ENCODE results near the gene SIX2. TPM values are rescaled to one million over a fixed set of nuclear protein-coding genes. Genes with fewer than 3 reads are reported as not detected.

Gene SIX2
- total and polyA plus RNA-seq, 7 experiments from 2014 or later, result not detected

DNA sequence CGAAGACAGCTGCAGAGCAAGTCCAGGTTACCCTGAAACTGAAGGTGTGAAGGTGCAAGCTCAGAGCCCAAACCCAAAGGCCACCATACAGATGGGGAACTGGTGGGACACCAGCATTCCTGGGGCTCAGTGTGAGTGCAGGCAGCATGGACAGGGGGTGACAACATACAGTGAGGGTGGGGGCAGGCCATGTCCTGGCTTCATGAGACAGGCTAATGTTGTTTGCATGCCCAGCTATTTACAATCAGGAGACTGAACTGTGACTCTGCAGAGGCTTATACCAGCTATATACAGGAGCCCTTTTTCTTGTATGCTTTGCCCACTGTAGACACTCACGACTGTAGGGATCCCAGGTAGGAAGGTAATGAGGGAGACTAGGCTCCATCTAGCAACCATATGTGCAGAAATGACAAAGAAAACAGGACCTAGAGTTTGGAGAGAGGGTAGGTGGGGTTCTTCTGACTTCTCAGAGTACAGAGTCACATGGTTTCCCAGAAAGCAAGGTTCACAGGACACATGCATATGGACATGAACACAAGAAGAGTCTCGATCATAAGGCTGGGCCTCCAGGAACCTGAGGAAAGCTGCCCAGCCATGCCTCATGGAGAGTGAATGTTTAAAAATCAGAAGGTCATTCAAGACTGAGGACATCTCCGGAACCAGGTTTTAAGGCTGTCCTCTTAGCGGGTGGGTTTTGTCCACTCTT, 41.4 kb downstream of the SIX2 start:
- POLR2A ChIA-PET, result no interaction called here
- Mint-ChIP-seq H3K4me1 (peaks cover 0 to 5% (median 0%) of the 10 kb centered on the region in 7 donors), H3K27ac (no peak overlapping the region), H3K36me3 (no peaks in the 10 kb centered on the region), H3K9me3 (no peaks in the 10 kb centered on the region), H3K4me3 (no peak overlapping the region), H3K27me3 (peaks cover 11 to 38% (median 25%) of the 10 kb centered on the region in 5 donors)
- no peaks in the 10 kb centered on the region for H3K36me3 ChIP-seq (ENCODE audit: control insufficient read depth in 2 of 3, insufficient read depth in 3 of 3, low read length in 3 of 3)
- no peaks in the 10 kb centered on the region for H3K4me1 ChIP-seq (ENCODE audit: control insufficient read depth in 2 of 2, insufficient read depth in 2 of 2, low read length in 2 of 2)
- no peak overlapping the region for H3K4me3 ChIP-seq (ENCODE audit: low read length)
- ATAC-seq (no peak), DNase-seq (no peak)
- H3K27ac ChIP-seq (ENCODE audit: low read depth, low read length), result no peak overlapping the region
- H3K9me3 ChIP-seq (ENCODE audit: control insufficient read depth in 2 of 3, low read length in 3 of 3), result no peaks in the 10 kb centered on the region
- intact Hi-C loops (cut with micrococcal nuclease), result no loop called here
- CTCF ChIA-PET, result interaction anchor here (0.6 kb wide), 1 partner anchor 916 kb away, joined by 3 read pairs; no protein-coding TSS in a partner anchor
- no peaks in the 10 kb centered on the region for H3K27me3 ChIP-seq (ENCODE audit: control insufficient read depth in 2 of 2, insufficient read depth in 2 of 2, low read length in 2 of 2)

DNA sequence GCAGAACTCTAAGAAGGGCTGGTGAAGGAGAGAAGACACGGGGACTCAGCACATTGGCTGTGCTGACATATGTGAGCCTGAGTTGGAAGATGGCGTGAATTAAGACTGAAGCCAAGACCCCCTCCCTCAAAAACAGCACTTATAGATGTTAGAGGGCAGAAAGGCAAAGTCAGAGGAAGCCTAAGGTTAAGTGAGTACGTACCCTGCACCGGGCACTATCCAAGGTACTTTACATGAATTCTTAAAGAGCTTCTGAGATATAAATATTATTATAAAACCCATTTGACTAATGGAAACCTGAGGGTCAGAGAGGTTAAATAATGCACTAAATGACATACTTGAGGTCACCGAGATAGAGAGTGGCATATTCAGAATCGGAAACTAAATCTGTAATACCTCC, 42.2 kb downstream of the SIX2 start:
- Histone ChIP-seq H3K27me3 (ENCODE audit: control insufficient read depth in 2 of 2, insufficient read depth in 2 of 2, low read length in 2 of 2) (no peaks in the 10 kb centered on the region), H3K36me3 (ENCODE audit: control insufficient read depth in 2 of 3, insufficient read depth in 3 of 3, low read length in 3 of 3) (no peaks in the 10 kb centered on the region), H3K27ac (ENCODE audit: low read depth, low read length) (no peak overlapping the region), H3K4me3 (ENCODE audit: low read length) (no peak overlapping the region), H3K9me3 (ENCODE audit: control insufficient read depth in 2 of 3, low read length in 3 of 3) (no peaks in the 10 kb centered on the region), H3K4me1 (ENCODE audit: control insufficient read depth in 2 of 2, insufficient read depth in 2 of 2, low read length in 2 of 2) (no peaks in the 10 kb centered on the region)
- H3K9me3 Mint-ChIP-seq, result no peaks in the 10 kb centered on the region
- intact Hi-C loops (cut with micrococcal nuclease), result no loop called here
- ChIA-PET POLR2A (no interaction called here), CTCF (no interaction called here)
- H3K27me3 Mint-ChIP-seq, result peaks cover 11 to 39% (median 26%) of the 10 kb centered on the region in 5 donors
- H3K27ac Mint-ChIP-seq, result no peak overlapping the region
- no peaks in the 10 kb centered on the region for H3K4me1 Mint-ChIP-seq
- H3K36me3 Mint-ChIP-seq, result no peaks in the 10 kb centered on the region
- no peak for DNase-seq
- H3K4me3 Mint-ChIP-seq, result no peak overlapping the region
- no peak for ATAC-seq

DNA sequence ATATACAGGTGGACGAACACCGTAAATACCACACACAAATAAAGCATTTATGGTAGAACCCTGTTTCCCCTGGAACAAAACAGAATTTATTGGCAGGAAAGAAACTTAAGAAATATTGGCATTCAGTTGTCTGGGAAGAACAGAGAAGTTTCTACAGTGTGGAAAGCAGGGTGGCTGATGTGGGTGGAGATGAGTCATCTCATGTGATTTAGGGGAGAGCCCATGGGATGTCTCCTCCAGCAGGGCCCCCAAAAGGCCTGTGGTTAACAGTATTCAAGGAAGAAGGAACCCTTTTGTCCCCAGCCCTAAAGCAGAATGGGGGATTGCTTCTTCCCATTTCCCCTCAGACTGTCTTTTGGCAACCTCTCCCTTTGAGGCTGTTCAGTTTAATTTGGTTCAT, 43.6 kb downstream of the SIX2 start:
- ChIA-PET POLR2A (no interaction called here), CTCF (no interaction called here)
- DNase-seq (no peak), ATAC-seq (no peak)
- H3K4me3 Mint-ChIP-seq, result no peak overlapping the region
- H3K36me3 Mint-ChIP-seq, result no peaks in the 10 kb centered on the region
- Histone ChIP-seq H3K4me3 (ENCODE audit: low read length) (no peak overlapping the region), H3K27ac (ENCODE audit: low read depth, low read length) (no peak overlapping the region), H3K4me1 (ENCODE audit: control insufficient read depth in 2 of 2, insufficient read depth in 2 of 2, low read length in 2 of 2) (no peaks in the 10 kb centered on the region), H3K9me3 (ENCODE audit: control insufficient read depth in 2 of 3, low read length in 3 of 3) (no peaks in the 10 kb centered on the region), H3K27me3 (ENCODE audit: control insufficient read depth in 2 of 2, insufficient read depth in 2 of 2, low read length in 2 of 2) (no peaks in the 10 kb centered on the region), H3K36me3 (ENCODE audit: control insufficient read depth in 2 of 3, insufficient read depth in 3 of 3, low read length in 3 of 3) (no peaks in the 10 kb centered on the region)
- peaks cover 11 to 41% (median 24%) of the 10 kb centered on the region in 5 donors for H3K27me3 Mint-ChIP-seq
- H3K27ac Mint-ChIP-seq, result no peak overlapping the region
- intact Hi-C loops (cut with micrococcal nuclease), result no loop called here
- no peaks in the 10 kb centered on the region for H3K9me3 Mint-ChIP-seq
- no peaks in the 10 kb centered on the region for H3K4me1 Mint-ChIP-seq

DNA sequence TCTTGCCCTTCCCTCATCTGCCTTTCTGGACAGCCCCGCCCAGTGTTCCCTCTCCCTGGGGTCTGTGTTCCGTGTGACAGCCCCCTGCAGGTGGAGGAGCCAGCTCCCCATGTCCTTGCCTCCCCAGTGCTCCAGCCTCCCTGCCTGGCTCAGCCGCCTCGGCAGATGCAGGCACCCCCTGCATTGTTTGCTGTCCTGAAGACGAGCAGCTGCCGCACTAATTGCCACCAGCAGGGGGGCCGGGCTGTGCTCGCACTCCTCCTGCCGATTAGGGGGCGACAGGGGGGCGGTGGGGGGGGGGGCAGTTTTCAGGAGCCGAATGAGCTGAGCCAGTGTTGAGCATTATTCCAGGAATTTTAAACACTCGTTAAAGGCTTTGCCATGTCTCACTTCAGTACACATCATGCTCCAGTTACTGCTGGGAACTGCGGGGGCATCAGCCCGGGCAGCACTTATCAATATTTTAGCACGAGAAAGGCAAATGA, 44.5 kb downstream of the SIX2 start:
- H3K36me3 Mint-ChIP-seq, result no peaks in the 10 kb centered on the region
- CTCF ChIA-PET, result interaction anchor here (0.6 to 0.7 kb wide), 2 partner anchors 9 to 879 kb away, joined by 3 read pairs; no protein-coding TSS in a partner anchor
- POLR2A ChIA-PET, result no interaction called here

DNA sequence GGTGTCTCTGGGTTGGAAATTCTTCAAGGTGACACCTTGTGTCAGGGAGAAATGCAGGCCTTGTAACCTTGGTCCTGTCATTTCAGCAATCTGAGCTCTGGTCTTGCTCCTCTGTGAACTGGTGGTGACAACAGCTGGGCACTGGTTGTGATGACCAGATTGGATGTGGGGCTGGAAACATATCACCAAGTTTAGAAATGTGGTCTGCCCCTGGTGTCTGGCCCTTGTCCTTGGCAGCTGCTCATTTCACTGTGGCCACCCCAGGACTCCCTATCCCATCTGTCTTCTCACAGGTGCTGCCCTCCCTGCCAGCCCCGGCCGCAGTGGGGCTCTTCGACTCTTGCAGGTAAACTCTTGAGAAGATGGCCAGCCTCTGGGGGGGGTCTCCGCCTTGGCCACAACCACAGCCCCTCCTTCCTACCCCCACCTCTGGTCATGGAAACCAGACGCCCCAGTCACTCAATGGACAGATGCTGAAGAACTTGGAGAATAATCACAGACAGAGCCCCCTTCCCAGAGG, 47.0 kb downstream of the SIX2 start:
- no peak overlapping the region for H3K27ac ChIP-seq (ENCODE audit: low read depth, low read length)
- intact Hi-C loops (cut with micrococcal nuclease), result no loop called here

More for the DNA sequence above, 44.5 kb downstream of the SIX2 start:
- H3K27me3 Mint-ChIP-seq, result peaks cover 10 to 41% (median 25%) of the 10 kb centered on the region in 5 donors
- ATAC-seq (no peak), DNase-seq (no peak)
- H3K9me3 Mint-ChIP-seq, result no peaks in the 10 kb centered on the region
- H3K4me3 Mint-ChIP-seq, result no peak overlapping the region
- no peak overlapping the region for H3K27ac ChIP-seq (ENCODE audit: low read depth, low read length)
- no peak overlapping the region for H3K27ac Mint-ChIP-seq
- no peaks in the 10 kb centered on the region for H3K36me3 ChIP-seq (ENCODE audit: control insufficient read depth in 2 of 3, insufficient read depth in 3 of 3, low read length in 3 of 3)
- H3K4me1 Mint-ChIP-seq, result no peaks in the 10 kb centered on the region
- intact Hi-C loops (cut with micrococcal nuclease), result no loop called here
- no peaks in the 10 kb centered on the region for H3K4me1 ChIP-seq (ENCODE audit: control insufficient read depth in 2 of 2, insufficient read depth in 2 of 2, low read length in 2 of 2)
- no peaks in the 10 kb centered on the region for H3K9me3 ChIP-seq (ENCODE audit: control insufficient read depth in 2 of 3, low read length in 3 of 3)
- H3K27me3 ChIP-seq (ENCODE audit: control insufficient read depth in 2 of 2, insufficient read depth in 2 of 2, low read length in 2 of 2), result no peaks in the 10 kb centered on the region
- H3K4me3 ChIP-seq (ENCODE audit: low read length), result no peak overlapping the region

DNA sequence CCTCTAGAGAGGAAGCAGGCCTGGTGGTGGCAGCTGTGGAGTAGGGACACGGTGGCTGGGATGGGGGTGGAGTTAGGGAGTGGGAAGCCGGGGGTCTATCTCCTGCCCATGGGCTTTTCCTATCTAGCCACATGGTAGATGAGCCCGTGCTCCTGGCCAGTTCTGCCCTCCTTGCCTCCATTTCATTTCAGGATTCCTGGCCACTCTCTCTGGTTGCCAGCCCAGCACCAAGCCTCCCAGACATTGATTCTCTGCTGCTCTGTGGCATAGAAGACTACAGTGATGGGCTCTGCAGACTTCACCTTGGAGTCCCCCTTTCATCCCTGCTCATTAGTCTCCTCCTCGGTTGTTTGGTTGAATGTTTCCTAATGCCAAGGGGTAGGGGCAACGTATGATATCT, 48.4 kb downstream of the SIX2 start:
- no peak overlapping the region for H3K27ac Mint-ChIP-seq
- ATAC-seq (no peak), DNase-seq (no peak)
- no peaks in the 10 kb centered on the region for H3K4me1 ChIP-seq (ENCODE audit: control insufficient read depth in 2 of 2, insufficient read depth in 2 of 2, low read length in 2 of 2)
- peaks cover 0 to 2% (median 1%) of the 10 kb centered on the region in 7 donors for H3K4me1 Mint-ChIP-seq
- no peaks in the 10 kb centered on the region for H3K36me3 ChIP-seq (ENCODE audit: control insufficient read depth in 2 of 3, insufficient read depth in 3 of 3, low read length in 3 of 3)
- no peaks in the 10 kb centered on the region for H3K9me3 Mint-ChIP-seq
- H3K9me3 ChIP-seq (ENCODE audit: control insufficient read depth in 2 of 3, low read length in 3 of 3), result no peaks in the 10 kb centered on the region
- ChIA-PET CTCF (no interaction called here), POLR2A (no interaction called here)
- no peaks in the 10 kb centered on the region for H3K27me3 ChIP-seq (ENCODE audit: control insufficient read depth in 2 of 2, insufficient read depth in 2 of 2, low read length in 2 of 2)
- intact Hi-C loops (cut with micrococcal nuclease), result no loop called here
- H3K4me3 Mint-ChIP-seq, result no peak overlapping the region
- H3K27ac ChIP-seq (ENCODE audit: low read depth, low read length), result no peak overlapping the region
- peaks cover 31 to 61% (median 42%) of the 10 kb centered on the region in 5 donors for H3K27me3 Mint-ChIP-seq
- no peak overlapping the region for H3K4me3 ChIP-seq (ENCODE audit: low read length)
- no peaks in the 10 kb centered on the region for H3K36me3 Mint-ChIP-seq

More for the DNA sequence above, 47.0 kb downstream of the SIX2 start:
- ATAC-seq (no peak), DNase-seq (no peak)
- H3K36me3 ChIP-seq (ENCODE audit: control insufficient read depth in 2 of 3, insufficient read depth in 3 of 3, low read length in 3 of 3), result no peaks in the 10 kb centered on the region
- H3K36me3 Mint-ChIP-seq, result no peaks in the 10 kb centered on the region
- H3K9me3 ChIP-seq (ENCODE audit: control insufficient read depth in 2 of 3, low read length in 3 of 3), result no peaks in the 10 kb centered on the region
- ChIA-PET POLR2A (no interaction called here), CTCF (interaction anchor here (0.6 to 0.7 kb wide), 2 partner anchors 489 to 635 kb away, joined by 5 to 8 read pairs; no protein-coding TSS in a partner anchor)
- no peaks in the 10 kb centered on the region for H3K4me1 ChIP-seq (ENCODE audit: control insufficient read depth in 2 of 2, insufficient read depth in 2 of 2, low read length in 2 of 2)
- H3K9me3 Mint-ChIP-seq, result no peaks in the 10 kb centered on the region
- H3K27me3 Mint-ChIP-seq, result peaks cover 21 to 57% (median 36%) of the 10 kb centered on the region in 5 donors
- H3K4me3 Mint-ChIP-seq, result no peak overlapping the region
- no peak overlapping the region for H3K27ac Mint-ChIP-seq
- no peak overlapping the region for H3K4me3 ChIP-seq (ENCODE audit: low read length)
- H3K27me3 ChIP-seq (ENCODE audit: control insufficient read depth in 2 of 2, insufficient read depth in 2 of 2, low read length in 2 of 2), result no peaks in the 10 kb centered on the region
- no peaks in the 10 kb centered on the region for H3K4me1 Mint-ChIP-seq

DNA sequence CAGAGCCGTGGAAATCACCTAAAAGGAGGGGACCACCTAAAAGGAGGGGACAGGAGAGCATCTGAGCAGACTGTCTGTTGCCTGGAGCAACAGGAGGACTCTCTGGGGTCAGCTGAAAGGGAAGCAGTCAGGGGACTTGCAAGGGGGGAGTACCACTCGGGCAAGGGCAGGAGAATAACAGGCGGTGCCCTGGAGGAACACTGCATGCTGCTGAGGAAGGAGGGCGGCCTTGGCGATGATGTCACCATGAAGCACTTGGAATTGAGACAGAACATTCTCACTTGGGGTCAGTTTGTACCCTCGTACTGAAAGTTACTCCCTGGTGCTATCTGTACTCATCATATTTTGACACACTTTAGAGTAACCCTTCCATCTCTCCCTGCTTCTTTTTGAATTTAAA, 49.4 kb downstream of the SIX2 start:
- H3K27ac ChIP-seq (ENCODE audit: low read depth, low read length), result no peak overlapping the region
- no peaks in the 10 kb centered on the region for H3K9me3 ChIP-seq (ENCODE audit: control insufficient read depth in 2 of 3, low read length in 3 of 3)
- no peak overlapping the region for H3K4me3 ChIP-seq (ENCODE audit: low read length)
- no peaks in the 10 kb centered on the region for H3K27me3 ChIP-seq (ENCODE audit: control insufficient read depth in 2 of 2, insufficient read depth in 2 of 2, low read length in 2 of 2)
- Mint-ChIP-seq H3K4me1 (peaks cover 5 to 10% (median 7%) of the 10 kb centered on the region in 7 donors), H3K27ac (no peak overlapping the region), H3K4me3 (no peak overlapping the region), H3K27me3 (peaks cover 32 to 65% (median 45%) of the 10 kb centered on the region in 5 donors), H3K9me3 (no peaks in the 10 kb centered on the region), H3K36me3 (no peaks in the 10 kb centered on the region)
- intact Hi-C loops (cut with micrococcal nuclease), result no loop called here
- DNase-seq, result no peak
- ChIA-PET POLR2A (no interaction called here), CTCF (no interaction called here)
- ATAC-seq, result no peak
- H3K4me1 ChIP-seq (ENCODE audit: control insufficient read depth in 2 of 2, insufficient read depth in 2 of 2, low read length in 2 of 2), result peaks cover 0 to 10% of the 10 kb centered on the region in 2 donors
- H3K36me3 ChIP-seq (ENCODE audit: control insufficient read depth in 2 of 3, insufficient read depth in 3 of 3, low read length in 3 of 3), result no peaks in the 10 kb centered on the region

All from naive thymus-derived CD4-positive, alpha-beta T cell (primary cell).